Kidney (tissue), 14 donors: ENCODE data around the gene GALNT18. TPM values are rescaled to one million over a fixed set of nuclear protein-coding genes. Genes with fewer than 3 reads are reported as not detected.
A peak's percentile ranks its signal among the peaks of the same experiment; 100 is the strongest.

ENCODE experiments used
- DNase-seq, 5 donors: peaks; one replicate each; pipeline ENCODE4 v3.0.0-alpha.2; 2013 to 2020
- FAIRE-seq: peaks from 2 replicates; lab custom pipeline; 2012; peaks lifted over from hg19 to GRCh38; lab: Jason Lieb, UNC
- H3K27ac ChIP-seq, 2 donors: one replicate each; pipeline ENCODE4 v1.7.0; 2013; ENCODE audit warnings: low read depth in 2 of 2, low read length in 2 of 2, inconsistent platforms in 1 of 2
- H3K27me3 ChIP-seq: one replicate; pipeline ENCODE4 v1.7.1; 2013; ENCODE audit warnings: low read length, inconsistent platforms; ENCODE audit not compliant: control insufficient read depth, insufficient read depth
- H3K36me3 ChIP-seq, 3 donors: one replicate each; pipeline versions ENCODE4 v1.7.0 to v1.7.1; 2013; ENCODE audit warnings: low read length in 3 of 3, control low read depth in 1 of 3, inconsistent platforms in 1 of 3; ENCODE audit not compliant: insufficient read depth in 3 of 3, control insufficient read depth in 2 of 3
- H3K4me1 ChIP-seq, 3 donors: one replicate each; pipeline versions ENCODE4 v1.7.0 to v1.7.1; 2013; ENCODE audit warnings: low read length in 3 of 3, inconsistent platforms in 1 of 3, low read depth in 1 of 3; ENCODE audit not compliant: control insufficient read depth in 2 of 3, insufficient read depth in 2 of 3
- H3K4me3 ChIP-seq, 3 donors: one replicate each; pipeline versions ENCODE4 v1.7.0 to v1.8.1; 2013; ENCODE audit warnings: low read length in 3 of 3, control low read depth in 1 of 3, inconsistent platforms in 1 of 3
- H3K9ac ChIP-seq, 3 donors: one replicate each; pipeline versions ENCODE4 v1.7.0 to v1.7.1; 2013; ENCODE audit warnings: low read length in 3 of 3, control low read depth in 1 of 3, inconsistent platforms in 1 of 3
- H3K9me3 ChIP-seq, 3 donors: one replicate each; pipeline versions ENCODE4 v1.7.0 to v1.7.1; 2013; ENCODE audit warnings: low read length in 3 of 3, control low read depth in 1 of 3, inconsistent platforms in 1 of 3; ENCODE audit not compliant: control insufficient read depth in 2 of 3, insufficient read depth in 1 of 3
- CTCF ChIP-seq: IDR thresholded peaks from 3 replicates; pipeline ENCODE4 v1.5.1; 2012; ENCODE audit warnings: mild to moderate bottlenecking, moderate library complexity, borderline replicate concordance; ENCODE audit not compliant: insufficient read depth; ENCODE audit errors: extremely low read depth
- intact Hi-C: fragments of 100-400 bp; cut with DNase I; formaldehyde crosslinking; loops from one replicate; pipeline ENCODE4 v1.11.1; 2022
- polyA plus RNA-seq: library from polyadenylated mRNA; stranded (reverse); fragments of 350-450 nt; fragmentation: Illumina TruSeq; extraction: RNeasy Lipid Tissue Mini Kit (QIAGEN cat#74804); gene quantifications from one replicate; pipeline ENCODE4 v1.2.3, GENCODE V29; 2014; ENCODE audit warnings: low read depth, low replicate concordance; ENCODE audit not compliant: insufficient read depth
- total RNA-seq: library from RNA; stranded (reverse); fragmentation: NEBNext Ultra II Directional; extraction: Animal tissue kit (Norgen Biotek cat#: 25700); gene quantifications from one replicate; pipeline ENCODE4 v1.2.1, GENCODE V29; 2021
- donor health status: control.
- donor health status: control.
- donor health status: control.
- donor health status: control.
- donor health status: control.
- donor health status: DM: yes; HTN: yes; CAD: no.
- donor health status: Normal renal cell carcinoma (clear cell type).

GALNT18 gene
- total and polyA plus RNA-seq, 2 donors from 2014 or later = 27.2 to 42.1 TPM

DNA sequence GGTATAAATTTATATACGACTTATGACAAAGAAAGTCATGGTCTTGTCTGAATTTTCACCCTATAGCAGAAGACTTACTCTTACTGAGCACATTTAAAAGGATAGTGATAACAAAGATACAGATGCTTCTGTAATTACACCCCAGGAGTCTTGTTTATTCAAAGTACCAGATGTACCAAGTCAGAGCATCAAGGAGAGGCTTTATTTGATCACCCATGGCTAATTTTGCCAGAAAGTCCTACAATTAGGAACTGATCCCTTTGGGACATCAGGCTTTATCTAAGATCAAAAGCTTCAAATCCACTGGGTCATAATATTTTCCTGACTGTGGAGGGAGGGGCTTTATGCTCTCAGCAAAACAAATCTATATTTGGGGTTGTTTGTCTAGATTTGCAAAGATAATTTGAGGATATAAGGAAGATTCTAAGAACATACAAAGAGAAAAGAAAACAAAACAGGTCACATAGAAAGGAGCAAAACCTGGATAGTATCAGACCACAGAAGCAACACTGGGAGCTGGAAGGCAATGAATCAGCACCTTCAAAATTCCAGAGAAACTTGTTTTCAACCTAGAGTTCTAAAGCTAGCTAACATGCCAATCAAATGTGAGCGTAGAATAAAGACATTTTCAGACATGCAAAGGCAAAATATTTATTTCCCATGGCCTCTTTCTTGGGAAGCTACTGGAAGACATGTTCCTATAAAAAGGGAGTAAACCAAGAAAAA lies 143.9 kb downstream of the GALNT18 start:
- Histone ChIP-seq H3K27ac (no peak overlapping the region), H3K27me3 (no peaks in the 10 kb centered on the region), H3K36me3 (no peaks in the 10 kb centered on the region), H3K9ac (no peak overlapping the region), H3K4me3 (no peak overlapping the region), H3K9me3 (no peaks in the 10 kb centered on the region), H3K4me1 (no peaks in the 10 kb centered on the region)
- intact Hi-C loops = no loop called here
- no peak for FAIRE-seq
- DNase-seq = no peak
- no peak for TF ChIP-seq CTCF

DNA sequence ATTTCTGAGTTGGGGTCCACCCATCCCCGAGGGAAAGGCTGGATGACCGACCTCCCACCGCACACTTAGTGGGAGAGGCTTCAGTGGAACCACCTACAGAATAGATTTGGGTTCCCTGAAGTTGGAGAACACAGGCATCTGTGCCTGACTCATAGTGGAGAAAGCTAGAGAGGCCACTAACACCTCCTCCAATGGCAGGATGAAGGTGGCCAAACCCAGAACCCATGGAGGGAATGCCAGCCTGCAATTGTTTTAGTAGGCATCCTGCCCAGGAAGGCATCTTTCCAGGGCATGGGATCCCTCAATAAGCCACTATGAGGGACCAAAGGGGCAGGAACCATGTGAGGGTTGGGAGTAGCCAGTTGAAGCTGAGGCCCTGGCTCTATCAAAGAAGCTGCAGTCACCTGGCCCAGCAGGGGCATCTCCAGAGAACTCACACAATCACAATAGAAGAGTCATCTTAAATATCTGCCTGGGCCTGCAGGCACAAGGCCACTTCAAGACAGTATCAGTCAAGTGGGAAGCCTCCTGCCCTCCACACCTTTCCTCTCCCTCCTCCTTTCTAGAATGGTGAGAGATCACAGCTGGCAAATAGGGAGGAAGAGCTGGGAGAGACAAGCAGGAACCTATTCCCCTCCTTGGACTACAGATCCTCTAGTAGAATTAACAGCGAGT lies 144.7 kb downstream of the GALNT18 start:
- FAIRE-seq (no peak), DNase-seq (no peak)
- Histone ChIP-seq H3K9me3 (no peaks in the 10 kb centered on the region), H3K27ac (no peak overlapping the region), H3K9ac (no peak overlapping the region), H3K27me3 (no peaks in the 10 kb centered on the region), H3K36me3 (no peaks in the 10 kb centered on the region), H3K4me3 (no peak overlapping the region), H3K4me1 (no peaks in the 10 kb centered on the region)
- no peak for TF ChIP-seq CTCF
- intact Hi-C loops = no loop called here

- Histone ChIP-seq H3K4me3 (no peak overlapping the region), H3K9ac (no peak overlapping the region), H3K4me1 (no peaks in the 10 kb centered on the region), H3K27me3 (no peaks in the 10 kb centered on the region), H3K9me3 (no peaks in the 10 kb centered on the region), H3K36me3 (no peaks in the 10 kb centered on the region), H3K27ac (no peak overlapping the region)
- TF ChIP-seq CTCF = no peak
- peak in 3 of 5 donors; percentile 58 to 91 (median 85) for DNase-seq
- FAIRE-seq = no peak
- intact Hi-C loops = no loop called here
Observed at GRCh38 chr11:11476499-11476898, 145.3 kb downstream of the GALNT18 start.
